ENCODE results near the gene CDK15.

DNA sequence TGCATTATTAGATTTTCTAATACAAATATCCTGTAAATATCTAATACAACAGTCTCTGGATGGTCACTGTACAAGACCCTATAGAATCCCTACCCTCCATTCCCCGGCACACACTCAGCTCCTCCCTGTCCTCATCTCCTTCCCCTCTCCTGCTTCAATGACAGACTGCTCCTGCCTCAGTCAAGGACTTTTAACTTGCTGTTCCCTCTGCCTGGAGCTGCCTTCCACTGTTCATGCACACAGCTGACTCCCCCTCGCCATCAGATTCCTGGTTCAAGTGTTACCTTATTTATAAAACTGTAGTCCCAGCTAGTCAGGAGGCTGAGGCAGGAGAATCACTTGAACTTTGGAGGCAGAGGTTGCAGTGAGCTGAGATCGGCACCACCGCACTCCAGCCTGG is 3.3 kb downstream of the CDK15 start:
- TF ChIP-seq, protein P1, sequence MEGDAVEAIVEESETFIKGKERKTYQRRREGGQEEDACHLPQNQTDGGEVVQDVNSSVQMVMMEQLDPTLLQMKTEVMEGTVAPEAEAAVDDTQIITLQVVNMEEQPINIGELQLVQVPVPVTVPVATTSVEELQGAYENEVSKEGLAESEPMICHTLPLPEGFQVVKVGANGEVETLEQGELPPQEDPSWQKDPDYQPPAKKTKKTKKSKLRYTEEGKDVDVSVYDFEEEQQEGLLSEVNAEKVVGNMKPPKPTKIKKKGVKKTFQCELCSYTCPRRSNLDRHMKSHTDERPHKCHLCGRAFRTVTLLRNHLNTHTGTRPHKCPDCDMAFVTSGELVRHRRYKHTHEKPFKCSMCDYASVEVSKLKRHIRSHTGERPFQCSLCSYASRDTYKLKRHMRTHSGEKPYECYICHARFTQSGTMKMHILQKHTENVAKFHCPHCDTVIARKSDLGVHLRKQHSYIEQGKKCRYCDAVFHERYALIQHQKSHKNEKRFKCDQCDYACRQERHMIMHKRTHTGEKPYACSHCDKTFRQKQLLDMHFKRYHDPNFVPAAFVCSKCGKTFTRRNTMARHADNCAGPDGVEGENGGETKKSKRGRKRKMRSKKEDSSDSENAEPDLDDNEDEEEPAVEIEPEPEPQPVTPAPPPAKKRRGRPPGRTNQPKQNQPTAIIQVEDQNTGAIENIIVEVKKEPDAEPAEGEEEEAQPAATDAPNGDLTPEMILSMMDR (IDR thresholded peaks at IDR 0.05; ENCODE audit: low read length): no peak
- no peak for TF ChIP-seq EZH2 (optimal IDR thresholded peaks at IDR 0.05; ENCODE audit: low read depth, low read length)

Measured in MM.1S (cell line).